Nucleus accumbens (tissue), 56 donors: ENCODE results near the gene FGD6.
"Not testable (repeated sequence)": the region's sequence is repeated elsewhere in the genome, so short reads cannot be mapped to it uniquely, and the experiment has no call there.

Experiments
- DNase-seq, 56 donors: peaks; one replicate each; lab custom pipeline; 2025; lab: John Stamatoyannopoulos, UW

Gene FGD6

DNA sequence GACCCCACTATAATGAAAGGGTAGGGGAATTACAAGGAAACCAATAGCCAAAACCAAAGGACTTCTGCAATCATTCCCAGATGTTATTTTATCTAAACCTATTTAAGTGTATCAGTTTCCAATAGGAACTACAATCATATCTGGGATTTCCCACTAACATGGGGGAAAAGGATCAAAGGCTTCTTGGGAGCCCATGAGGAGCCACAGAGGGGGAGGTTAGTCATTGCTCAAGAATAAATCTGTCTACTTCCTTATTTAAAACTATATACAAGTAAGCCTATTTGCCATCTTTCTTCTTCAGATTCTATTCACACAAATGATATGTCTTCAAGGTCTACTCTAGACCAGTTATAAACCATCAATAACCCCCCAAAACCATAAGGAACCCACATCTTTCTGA is 33.1 kb downstream of the FGD6 start:
- no peak for DNase-seq

DNA sequence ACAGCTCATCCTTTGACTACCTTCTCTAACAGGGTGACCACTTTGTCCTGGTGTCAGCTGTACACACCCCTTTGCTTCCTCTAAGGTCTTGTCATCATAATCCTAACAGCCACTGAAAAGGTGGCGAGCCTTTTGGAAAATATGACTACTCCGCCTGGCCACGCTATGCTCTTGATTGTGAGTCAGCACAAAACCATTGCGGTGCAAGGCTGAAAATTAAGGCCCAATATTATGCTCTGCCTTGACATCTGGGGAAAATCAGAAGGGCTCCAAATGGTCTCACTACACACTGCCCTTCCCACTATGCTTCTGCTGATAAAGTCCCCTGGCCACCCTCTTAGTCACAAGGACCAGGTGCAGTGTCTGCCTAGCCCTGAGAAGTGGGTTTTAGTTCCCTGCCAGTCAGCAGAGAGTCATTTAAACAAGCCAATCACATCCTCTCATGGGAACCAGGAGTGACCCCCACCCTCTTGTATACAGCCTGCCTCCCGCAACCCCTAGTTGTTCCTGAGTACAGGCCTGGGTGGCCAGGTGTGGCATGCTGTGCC is 34.3 kb downstream of the FGD6 start:
- DNase-seq: no peak

DNA sequence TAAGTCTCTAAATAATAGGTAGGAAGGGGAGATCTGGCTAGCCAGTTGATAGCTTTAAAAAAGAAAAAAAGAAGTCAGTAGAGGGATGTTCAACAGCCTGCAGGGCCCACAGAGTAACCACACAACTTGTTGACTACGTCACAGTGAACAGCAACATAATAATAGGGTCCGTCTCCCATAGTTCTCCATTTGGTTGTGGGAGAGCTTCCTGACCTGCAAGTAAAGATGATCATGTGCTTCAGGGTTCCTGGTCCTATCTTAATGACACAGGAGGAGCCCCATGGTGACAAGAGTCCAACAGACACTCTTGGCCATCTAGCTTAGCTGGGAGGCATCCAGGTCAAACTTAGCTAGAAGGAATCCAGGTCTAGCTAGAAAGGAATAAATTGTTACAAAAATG is 36.2 kb downstream of the FGD6 start:
- no peak for DNase-seq

DNA sequence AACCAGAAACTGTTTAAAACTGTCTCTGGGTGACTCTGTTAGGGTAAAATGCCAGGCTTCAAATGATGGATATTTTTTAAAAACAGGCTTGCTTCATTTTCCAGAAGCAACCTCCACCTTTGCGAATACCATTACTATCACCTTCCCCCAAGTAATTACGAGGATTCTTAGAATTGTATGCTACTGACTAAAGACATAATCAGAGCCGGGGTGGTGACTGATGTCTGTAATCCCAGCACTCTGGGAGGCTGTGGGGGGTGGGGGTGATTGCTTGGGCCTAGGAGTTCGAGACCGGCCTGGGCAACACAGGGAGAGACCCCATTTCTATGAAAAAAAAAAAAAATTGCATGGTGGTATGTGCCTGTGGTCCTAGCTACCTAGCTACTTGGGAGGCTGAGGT is 38.3 kb downstream of the FGD6 start:
- no peak for DNase-seq

DNA sequence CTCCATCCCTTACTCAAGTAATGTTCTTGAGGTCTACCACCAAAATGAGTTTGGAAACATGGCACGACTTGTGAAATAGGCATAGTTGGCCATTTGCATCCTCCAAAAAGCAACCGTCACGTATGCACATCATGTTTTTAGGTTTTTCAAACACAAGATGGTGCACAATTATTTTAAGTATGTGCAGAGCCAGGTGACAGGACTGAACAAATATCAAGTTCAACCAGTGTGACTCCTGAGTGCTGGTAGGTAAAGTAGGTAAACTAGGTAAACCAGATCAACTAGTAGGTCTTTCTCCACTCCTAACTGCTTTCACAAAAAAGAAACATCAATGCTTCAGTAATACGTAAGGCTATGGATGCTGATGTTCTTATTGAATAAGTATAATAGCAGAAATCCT is 39.1 kb downstream of the FGD6 start:
- DNase-seq: no peak

DNA sequence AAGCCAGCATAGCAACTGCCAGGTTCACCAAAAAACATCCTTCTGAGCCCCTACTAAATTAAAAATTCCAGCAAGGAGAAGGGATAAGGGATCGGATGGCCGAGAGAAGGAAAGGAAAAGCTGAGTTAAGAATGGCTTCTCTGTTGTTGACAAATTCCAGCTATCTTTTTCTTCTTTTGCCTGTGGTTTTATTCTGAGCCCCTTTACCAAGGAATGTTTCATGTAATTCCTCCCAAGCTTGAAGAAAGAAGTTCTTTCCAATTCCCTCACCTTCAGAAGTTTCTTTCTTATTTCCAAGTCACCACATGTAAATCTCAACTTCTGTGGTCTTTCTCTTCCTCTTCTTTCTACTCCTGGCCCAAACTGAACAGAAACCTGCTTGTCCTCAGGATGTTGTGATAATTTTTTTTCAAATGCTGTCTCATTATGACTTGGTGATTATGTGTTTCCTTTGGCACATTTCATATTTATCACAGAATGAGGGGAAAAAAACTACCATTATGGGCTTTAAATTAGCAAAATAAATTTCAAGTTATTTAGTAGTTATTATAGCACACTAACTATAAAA is 40.0 kb downstream of the FGD6 start:
- no peak for DNase-seq

DNA sequence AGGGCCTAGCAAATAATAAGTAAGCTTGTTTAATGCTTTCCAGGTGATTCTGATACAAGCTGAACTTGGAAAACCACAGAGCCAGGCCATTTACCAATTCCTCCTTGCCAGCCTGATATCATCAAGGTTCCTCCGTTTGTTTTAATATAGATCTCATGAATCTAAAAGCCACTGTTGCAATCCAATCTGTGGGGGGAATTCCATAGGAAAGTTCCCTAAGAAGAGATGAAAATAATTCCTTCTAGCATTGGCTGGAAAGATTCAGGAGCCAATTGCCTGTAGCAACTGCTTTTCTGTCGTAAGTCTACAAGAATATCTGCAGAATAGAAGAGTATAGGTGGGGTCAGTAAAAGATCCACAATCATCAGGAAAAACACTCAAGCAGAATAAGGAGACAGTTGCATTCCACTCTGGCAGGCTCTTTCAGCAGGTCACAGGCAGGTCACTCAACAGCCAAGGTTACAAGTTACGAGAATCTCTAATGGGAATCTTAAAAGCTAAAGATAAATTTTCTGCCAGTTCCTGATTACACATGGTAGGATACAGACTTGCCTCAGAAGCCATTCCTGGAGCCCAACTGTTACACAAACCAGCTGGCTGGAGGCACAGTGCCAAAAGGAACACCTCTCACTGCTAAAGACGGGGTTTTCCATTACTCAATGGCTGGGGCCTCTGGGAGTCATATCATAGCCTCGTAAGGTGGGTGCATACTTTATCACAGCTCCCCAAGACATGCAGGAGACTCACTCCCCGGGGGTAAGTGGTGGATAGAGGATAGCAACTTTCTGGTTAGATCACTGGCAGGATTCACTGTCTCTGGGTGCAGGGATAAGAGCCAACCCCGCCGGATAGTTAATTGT is 43.6 kb downstream of the FGD6 start:
- DNase-seq: peak in 1 of 56 donors; percentile 12

DNA sequence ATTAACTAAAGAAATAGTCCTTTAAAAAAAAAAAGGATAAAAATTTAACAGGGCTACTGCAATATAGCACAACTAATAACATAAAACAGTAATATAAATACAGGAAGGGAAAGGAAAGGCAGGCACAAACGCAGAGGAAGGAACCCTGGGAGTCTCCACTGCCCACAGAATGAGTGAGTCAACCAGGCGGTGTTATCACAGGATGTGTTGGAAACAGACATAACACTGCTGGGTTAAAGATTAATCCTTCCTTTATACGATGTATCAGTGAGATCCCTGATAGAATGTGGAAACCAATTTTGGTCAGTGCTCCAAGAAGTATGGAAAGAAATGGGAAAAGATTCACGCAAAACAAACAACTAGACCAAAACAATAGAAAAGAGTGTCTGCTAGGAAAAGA is 47.9 kb downstream of the FGD6 start:
- no peak for DNase-seq

DNA sequence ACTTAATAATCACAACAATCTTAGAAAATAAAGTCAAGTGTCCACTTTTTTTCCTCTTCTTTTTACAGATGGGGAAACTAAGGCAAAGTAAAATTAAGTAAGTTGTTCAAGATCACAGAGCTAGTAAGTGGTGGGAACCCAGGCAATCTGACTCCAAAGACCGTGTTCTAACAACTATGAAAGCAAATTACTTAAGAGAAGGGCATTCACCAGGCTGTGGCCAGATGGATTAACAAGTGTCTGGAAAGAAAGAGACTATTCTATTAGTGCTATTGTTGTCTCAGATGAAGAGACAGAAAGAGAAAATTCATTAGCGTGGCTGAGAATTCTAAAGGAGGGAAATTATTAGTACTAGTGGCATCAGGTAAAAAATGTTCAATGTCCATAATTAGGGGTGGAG is 48.5 kb downstream of the FGD6 start:
- DNase-seq: no peak

DNA sequence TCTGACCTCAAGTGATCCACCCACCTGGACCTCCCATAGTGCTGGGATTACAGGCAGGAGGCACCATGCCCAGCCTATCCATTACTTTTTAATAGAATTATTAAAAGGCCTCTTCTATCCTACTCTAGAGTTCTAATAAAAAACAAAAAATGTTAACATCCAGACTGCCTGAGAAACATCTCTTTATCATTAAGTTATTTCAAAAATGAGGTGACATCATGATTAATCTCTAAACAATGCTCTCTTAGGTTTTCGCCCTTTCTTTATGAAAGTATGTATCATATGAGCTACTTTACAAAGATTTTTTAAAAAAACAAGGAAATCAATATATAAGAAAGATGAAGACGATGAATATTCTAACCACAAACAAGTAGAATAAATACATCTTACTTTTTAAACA is 52.6 kb downstream of the FGD6 start:
- no peak for DNase-seq

DNA sequence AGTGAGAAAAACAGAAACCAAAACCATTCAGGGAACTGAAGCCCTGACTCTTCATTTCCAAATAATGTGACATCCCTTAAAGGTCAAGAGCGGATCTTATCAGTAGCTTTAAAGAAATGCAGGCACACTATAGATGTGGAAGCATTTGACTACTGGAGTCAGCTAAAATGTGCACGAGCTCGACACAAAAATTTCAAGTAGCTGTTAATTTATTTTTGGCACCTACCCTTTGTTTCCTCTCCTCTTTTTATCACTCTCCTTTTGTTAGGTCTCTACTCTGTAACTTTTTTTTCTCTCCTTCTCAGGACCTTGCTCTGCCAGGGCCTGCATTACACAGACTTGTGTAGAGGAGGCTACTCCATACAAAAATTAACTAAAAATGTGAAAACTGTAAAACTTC is 58.3 kb downstream of the FGD6 start:
- no peak for DNase-seq

DNA sequence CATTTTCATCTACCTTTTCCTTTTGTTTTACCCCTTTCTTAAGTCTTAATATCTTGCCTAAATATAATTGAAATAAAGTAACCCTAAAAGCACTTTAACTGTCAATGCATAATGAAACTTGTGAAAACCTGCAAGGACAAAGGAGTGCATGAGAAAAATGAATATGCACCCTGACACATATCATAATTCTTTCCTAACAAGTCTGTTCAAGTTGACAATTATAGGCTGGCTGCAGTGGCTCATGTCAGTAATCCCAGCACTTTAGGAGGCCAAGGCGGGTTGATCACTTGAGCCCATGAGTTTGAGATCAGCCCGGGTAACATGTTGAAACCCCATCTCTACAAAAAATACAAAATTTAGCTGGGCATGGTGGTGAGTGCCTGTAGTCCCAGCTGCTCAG is 65.4 kb downstream of the FGD6 start:
- DNase-seq: no peak

DNA sequence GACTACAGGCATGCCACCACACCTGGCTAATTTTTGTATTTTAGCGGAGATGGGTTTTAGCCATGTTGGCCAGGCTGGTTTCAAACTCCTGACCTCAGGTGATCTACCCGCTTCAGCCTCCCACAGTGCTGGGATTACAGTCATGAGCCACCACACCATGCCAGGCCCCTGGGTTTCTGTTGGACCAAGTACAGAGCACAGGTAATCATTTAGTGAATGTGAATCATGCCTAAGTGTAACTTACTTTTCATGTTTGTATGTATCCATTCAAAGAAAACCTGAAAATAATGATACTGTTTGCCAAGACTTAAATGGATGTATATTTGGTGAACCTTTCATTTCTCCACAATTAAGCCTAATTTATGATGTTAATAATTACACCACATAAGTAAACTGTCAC is 65.9 kb downstream of the FGD6 start:
- DNase-seq: no peak

DNA sequence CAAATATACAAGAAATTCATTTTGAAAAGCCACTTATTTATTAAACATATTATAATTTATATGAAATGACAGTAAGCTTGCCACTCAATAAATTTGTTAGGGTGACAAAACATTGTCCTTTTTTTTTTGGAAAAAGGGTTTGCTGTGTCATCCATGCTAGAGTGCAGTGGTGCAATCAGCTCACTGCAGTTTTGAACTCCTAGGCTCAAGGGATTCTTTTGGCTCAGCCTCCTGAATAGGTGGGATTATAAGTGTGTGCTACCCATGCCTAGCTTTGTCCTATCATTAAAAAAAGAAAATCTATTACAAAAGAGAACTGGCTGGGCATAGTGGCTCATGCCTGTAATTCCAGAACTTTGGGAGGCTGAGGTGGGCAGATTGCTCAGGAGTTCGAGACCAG is 66.8 kb downstream of the FGD6 start:
- DNase-seq: no peak

DNA sequence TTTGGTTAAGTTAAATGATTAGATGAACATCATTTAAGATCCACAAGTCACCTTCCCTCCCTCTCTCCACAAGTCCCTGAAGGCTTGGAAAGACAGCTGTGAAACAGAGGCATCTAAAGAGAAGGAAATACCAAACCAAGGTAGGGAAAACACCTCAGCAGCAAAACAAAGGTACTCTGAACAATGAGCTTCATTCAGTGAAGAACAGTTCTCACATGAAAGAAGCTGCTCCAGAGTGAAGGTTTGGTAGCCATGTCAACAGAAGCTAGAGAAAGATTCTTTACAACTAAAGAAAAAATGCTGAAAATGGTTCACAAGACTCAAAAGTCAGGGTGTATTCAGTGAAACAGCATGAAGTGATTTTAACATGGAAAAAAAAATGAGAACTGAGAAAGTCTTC is 69.4 kb downstream of the FGD6 start:
- no peak for DNase-seq

DNA sequence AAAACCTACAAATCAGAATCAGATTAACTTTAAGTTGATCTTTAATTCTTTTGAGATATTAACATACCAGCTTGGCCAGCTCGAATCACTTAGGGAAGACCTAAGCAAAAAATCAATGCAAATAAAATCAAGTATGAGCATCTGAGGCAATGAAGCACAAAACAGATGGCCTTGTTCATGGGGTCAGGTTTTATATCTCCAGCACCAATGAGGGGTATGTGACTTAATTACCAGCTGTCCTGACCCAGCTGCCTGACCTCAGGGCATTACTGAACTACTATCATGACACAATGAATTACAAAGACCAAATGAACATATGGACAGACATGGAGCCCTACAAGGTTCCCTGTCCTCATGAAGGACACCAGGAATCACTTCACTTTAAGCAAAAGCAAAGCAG is 70.5 kb downstream of the FGD6 start:
- DNase-seq: no peak

DNA sequence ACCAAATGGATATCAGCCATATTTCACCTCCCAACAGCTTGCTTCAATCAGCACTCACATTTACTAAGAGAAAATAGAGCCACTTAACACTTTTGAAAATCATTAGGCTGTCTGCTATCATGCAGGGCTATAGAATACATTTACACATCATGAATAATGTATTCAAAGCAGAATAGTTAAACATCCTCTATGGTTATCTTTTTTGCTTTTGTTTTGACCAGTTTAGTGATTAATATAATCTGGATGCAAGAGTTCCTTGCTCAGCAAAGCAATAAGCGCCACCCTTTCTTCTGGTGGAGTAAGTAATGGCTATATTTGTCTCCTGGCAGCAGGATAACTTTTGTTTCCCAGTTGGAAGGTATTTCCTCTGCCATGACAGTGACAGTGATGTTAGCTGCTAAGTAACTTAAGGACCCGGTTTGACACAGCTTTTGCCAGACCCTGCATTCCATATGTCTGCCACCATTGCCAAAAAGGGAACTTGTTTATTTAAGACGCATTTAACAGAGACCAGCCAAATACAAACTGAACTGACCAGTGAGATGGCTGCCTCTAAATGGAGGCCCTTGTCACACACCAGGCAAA is 73.6 kb downstream of the FGD6 start:
- DNase-seq: no peak

DNA sequence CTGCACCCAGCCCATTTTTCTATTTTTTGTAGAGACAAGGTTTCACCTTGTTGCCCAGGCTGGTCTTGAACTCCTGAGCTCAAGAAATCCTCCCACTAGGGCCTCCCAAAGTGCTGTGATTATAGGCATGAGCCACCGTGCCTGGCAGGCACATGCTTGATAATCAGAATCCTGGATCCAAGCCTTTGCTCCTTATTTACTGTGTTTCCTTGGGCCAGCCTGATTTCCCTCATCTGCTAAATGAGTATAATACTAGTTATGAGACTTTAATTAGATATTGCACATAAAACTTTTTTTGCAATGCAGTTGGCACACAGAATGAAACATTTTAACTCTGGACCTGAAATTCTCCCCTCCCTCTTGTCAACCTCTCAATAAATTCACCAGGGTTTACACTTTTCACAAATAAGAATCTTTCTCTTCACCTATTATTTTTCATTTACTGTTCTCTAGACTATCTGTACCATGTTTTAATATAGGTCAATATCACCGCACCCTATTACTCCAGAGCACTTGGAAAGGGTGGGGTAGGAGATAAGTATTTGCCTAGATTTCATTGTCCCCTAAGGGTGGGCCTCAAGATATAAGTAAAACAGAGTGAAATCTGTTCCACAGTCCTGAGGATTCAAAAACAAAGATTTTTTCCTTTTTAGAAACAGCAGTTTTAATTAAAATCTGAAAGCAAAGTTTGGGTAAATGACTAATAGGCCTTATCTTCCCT is 74.7 kb downstream of the FGD6 start:
- no peak for DNase-seq

DNA sequence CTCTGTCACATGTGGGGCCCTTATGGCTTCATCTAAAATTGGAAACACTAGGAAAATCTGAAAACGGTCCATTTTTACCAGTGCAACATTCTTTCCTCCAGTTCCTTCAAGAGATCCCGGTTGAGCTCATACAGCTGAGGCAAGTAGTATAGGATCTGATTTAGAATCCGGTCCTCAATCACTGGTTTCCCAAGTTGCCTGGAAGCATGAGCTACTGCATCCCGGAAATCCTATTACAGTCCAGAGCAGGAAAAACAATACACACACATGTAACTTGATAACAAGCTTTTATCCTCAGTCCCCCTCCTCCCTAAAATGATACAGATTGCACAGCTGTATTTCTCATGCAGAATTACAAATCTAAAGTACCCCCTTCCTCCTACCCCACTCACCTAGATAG is 76.0 kb downstream of the FGD6 start:
- DNase-seq: no peak

DNA sequence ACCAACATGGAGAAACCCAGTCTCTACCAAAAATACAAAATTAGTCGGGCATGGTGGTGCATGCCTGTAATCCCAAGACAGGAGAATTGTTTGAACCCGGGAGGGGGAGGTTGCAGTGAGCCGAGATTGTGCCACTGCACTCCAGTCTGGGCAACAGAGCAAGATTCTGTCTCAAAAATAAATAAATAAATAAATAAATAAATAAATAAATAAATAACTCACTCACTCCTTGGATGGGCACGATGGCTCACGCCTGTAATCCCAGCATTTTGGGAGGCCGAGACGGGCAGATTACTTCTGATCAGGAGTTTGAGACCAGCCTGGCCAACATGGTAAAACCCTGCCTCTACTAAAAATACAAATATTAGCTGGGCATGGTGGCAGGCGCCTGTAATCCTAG is 79.2 kb downstream of the FGD6 start:
- not testable (repeated sequence) for DNase-seq

DNA sequence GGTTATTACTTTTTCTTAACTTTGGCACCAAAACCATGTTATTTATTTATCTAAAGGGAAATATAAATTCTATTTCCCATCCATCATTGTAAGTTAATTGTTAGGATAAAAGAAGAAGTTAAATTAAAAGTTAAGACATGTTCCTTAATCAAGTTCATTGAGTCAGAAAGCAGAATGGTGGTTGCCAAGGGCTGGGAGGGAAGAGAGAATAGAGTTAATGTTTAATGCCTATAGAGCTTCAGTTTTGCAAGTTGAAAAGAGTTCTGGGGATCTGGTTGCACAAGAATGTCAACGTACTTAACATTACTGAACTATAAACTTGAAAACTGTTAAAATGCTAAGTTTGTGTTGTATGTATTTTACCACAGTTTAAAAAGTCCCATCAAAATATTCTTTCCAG is 80.7 kb downstream of the FGD6 start:
- no peak for DNase-seq
